Common myeloid progenitor, CD34-positive (primary cell): ENCODE results near the gene ULK2.

Source experiments
- CTCF ChIA-PET: fragments of 350-600 bp; sonication (Branson Sonifier 250); formaldehyde crosslinking; loops from one replicate; lab custom pipeline; 2021; ENCODE audit warnings: antibody characterized with exemption; lab: Charles Lee
- POLR2A ChIA-PET: fragments of 350-600 bp; sonication (Branson Sonifier 250); formaldehyde crosslinking; loops from one replicate; lab custom pipeline; 2021; ENCODE audit warnings: antibody characterized with exemption; lab: Charles Lee
- DNase-seq, 3 donors: peaks; one replicate each; pipeline versions ENCODE4 v3.0.0 to v3.0.0-alpha.2; 2013
- H3K27ac ChIP-seq, 2 experiments: 1 replicate in 1 of 2; 2 replicates in 1 of 2; pipeline ENCODE4 v1.7.0; 2013; ENCODE audit warnings: inconsistent platforms in 2 of 2, low read length in 2 of 2, mild to moderate bottlenecking in 2 of 2, low read depth in 1 of 2, moderate library complexity in 1 of 2; ENCODE audit not compliant: severe bottlenecking in 2 of 2, insufficient read depth in 1 of 2, poor library complexity in 1 of 2
- H3K27me3 ChIP-seq, 5 experiments: replicated peaks in 2 of 5; 1 replicate in 3 of 5; 2 replicates in 2 of 5; pipeline versions ENCODE4 v1.6.1 to v1.7.0; 2013; ENCODE audit warnings: low read length in 4 of 5, mild to moderate bottlenecking in 2 of 5, moderate library complexity in 2 of 5, inconsistent platforms in 1 of 5; ENCODE audit not compliant: insufficient read depth in 5 of 5, control insufficient read depth in 4 of 5
- H3K36me3 ChIP-seq, 4 experiments: 1 replicate in 2 of 4; 2 replicates in 2 of 4; pipeline versions ENCODE4 v1.6.1 to v1.7.0; 2013; ENCODE audit warnings: low read length in 3 of 4, control low read depth in 1 of 4, mild to moderate bottlenecking in 1 of 4; ENCODE audit not compliant: control insufficient read depth in 4 of 4, insufficient read depth in 4 of 4
- H3K4me1 ChIP-seq, 4 experiments: 1 replicate in 3 of 4; 2 replicates in 1 of 4; pipeline versions ENCODE4 v1.6.1 to v1.7.1; 2013; ENCODE audit warnings: low read length in 3 of 4, mild to moderate bottlenecking in 3 of 4, control low read depth in 1 of 4, inconsistent platforms in 1 of 4, moderate library complexity in 1 of 4; ENCODE audit not compliant: control insufficient read depth in 4 of 4, insufficient read depth in 4 of 4; ENCODE audit errors: control extremely low read depth in 1 of 4
- H3K4me3 ChIP-seq, 7 experiments: 1 replicate in 4 of 7; 2 replicates in 3 of 7; pipeline versions ENCODE4 v1.5.1 to v1.7.0; 2013; ENCODE audit warnings: mild to moderate bottlenecking in 7 of 7, low read length in 6 of 7, moderate library complexity in 6 of 7, inconsistent platforms in 2 of 7, low read depth in 2 of 7, control low read depth in 1 of 7; ENCODE audit not compliant: insufficient read depth in 4 of 7, control insufficient read depth in 1 of 7; ENCODE audit errors: extremely low read depth in 1 of 7
- H3K9me3 ChIP-seq, 5 experiments: 1 replicate in 4 of 5; 2 replicates in 1 of 5; pipeline versions ENCODE4 v1.6.1 to v1.7.1; 2013; ENCODE audit warnings: low read length in 4 of 5, mild to moderate bottlenecking in 2 of 5, inconsistent platforms in 1 of 5, low read depth in 1 of 5, moderate library complexity in 1 of 5; ENCODE audit not compliant: control insufficient read depth in 4 of 5, insufficient read depth in 2 of 5; ENCODE audit errors: control extremely low read depth in 1 of 5
- WGBS: methylation state at CpG from one replicate; pipeline ENCODE4 v1.1.5; 2013; ENCODE audit not compliant: insufficient coverage; 5-methylcytosine and 5-hydroxymethylcytosine counted together

Gene ULK2

DNA sequence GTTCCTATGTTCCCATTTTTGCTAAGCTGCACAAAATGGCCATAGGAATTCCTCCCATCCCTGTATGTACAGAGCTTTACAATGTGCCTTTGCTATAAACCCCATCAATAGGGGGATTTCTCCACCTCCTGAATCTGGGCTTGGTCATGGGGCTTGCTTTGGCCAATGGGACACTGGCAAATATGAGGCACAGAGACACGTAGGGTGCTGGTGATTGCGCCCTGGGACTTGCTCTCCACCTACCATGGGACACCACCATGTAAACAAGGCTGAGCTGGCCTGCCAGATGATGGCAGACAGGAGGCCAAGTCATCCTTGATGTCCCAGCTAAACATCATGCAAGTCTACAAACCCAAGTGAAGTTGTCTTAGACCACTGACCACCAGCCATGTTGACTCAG is 104.3 kb downstream of the ULK2 start:
- POLR2A ChIA-PET = interaction anchor here (0.6 kb wide), 1 partner anchor 205 kb away, joined by 3 read pairs; no protein-coding TSS in a partner anchor
- Histone ChIP-seq H3K27me3 (peaks cover 0 to 2% (median 0%) of the 10 kb centered on the region in 5 experiments), H3K36me3 (no peaks in the 10 kb centered on the region)

DNA sequence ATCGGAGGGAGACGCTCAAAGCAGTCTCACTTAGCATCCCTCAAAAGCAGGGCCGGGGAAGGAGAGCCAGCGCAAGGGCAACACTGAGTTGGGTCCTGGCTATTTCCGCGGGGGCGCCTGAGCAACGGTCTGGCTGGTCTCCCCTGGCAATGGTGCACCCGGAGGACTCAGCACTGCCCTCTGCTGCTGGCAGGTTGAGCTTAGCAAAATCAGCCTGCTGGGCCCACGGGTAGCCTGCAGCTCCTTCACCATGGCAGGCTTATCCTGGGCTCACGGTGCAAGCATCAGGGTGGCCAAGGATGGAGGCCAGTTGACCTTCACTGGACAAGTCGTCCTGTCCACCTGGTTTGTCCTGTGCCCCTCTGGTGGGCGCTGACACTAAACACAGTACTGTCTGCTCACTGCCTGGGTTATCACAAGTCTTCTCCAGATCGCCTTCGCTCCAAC is 105.2 kb downstream of the ULK2 start:
- no peak overlapping the region for H3K4me3 ChIP-seq
- WGBS = 27% methylated on average over 15 of the region's 15 CpGs
- no peaks in the 10 kb centered on the region for H3K36me3 ChIP-seq
- ChIA-PET CTCF (interaction anchor here (0.7 to 6.6 kb wide), 22 partner anchors 8 to 399 kb away, joined by 3 to 45 read pairs (median 6); partner anchors contain the start of gene ALDH3A1), POLR2A (no interaction called here)
- no peak overlapping the region for H3K27ac ChIP-seq
- no peaks in the 10 kb centered on the region for H3K9me3 ChIP-seq
- peak; percentile 67 to 84 (median 77) for DNase-seq
- peaks cover 0 to 6% (median 2%) of the 10 kb centered on the region in 4 experiments for H3K4me1 ChIP-seq
- H3K27me3 ChIP-seq = peaks cover 0 to 2% (median 0%) of the 10 kb centered on the region in 5 experiments

More for the DNA sequence above, 104.3 kb downstream of the ULK2 start:
- 100% methylated on average over 1 of the region's 2 CpGs for WGBS
- CTCF ChIA-PET = interaction anchor here (0.7 to 6.6 kb wide), 16 partner anchors 8 to 398 kb away, joined by 3 to 45 read pairs (median 8); partner anchors contain the start of gene ALDH3A1
- no peak for DNase-seq
- Histone ChIP-seq H3K27ac (no peak overlapping the region), H3K4me3 (no peak overlapping the region), H3K9me3 (no peaks in the 10 kb centered on the region), H3K4me1 (peaks cover 0 to 15% (median 6%) of the 10 kb centered on the region in 4 experiments)

DNA sequence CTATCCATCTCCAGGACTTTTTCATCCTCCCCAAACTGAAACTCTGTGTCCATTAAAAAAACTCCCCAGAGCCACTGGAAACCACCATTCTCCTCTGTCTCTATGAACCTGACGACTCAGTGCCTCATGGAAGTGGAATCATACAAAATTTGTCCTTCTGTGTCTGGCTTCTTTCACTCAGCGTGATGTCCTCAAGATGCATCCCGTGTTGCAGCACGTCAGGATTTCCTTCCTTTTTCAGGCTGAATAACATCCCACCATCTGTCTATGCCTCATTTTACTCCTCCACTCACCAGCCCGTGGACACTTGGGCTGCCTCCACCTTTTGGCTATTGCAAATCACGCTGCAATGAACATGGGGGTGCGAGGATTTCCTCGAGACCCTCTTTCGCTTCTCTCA is 107.0 kb downstream of the ULK2 start:
- Histone ChIP-seq H3K4me1 (peaks cover 0 to 5% (median 2%) of the 10 kb centered on the region in 4 experiments), H3K27ac (no peak overlapping the region), H3K9me3 (no peaks in the 10 kb centered on the region), H3K4me3 (no peak overlapping the region), H3K27me3 (peaks cover 0 to 2% (median 0%) of the 10 kb centered on the region in 5 experiments), H3K36me3 (no peaks in the 10 kb centered on the region)
- DNase-seq = peak in 2 of 3 donors; percentile 29 to 41
- WGBS = 69% methylated on average over 9 of the region's 9 CpGs
- CTCF ChIA-PET = interaction anchor here (1.0 to 5.1 kb wide), 6 partner anchors 8 to 397 kb away, joined by 3 to 44 read pairs (median 6); partner anchors contain the start of gene ALDH3A1
- POLR2A ChIA-PET = no interaction called here

DNA sequence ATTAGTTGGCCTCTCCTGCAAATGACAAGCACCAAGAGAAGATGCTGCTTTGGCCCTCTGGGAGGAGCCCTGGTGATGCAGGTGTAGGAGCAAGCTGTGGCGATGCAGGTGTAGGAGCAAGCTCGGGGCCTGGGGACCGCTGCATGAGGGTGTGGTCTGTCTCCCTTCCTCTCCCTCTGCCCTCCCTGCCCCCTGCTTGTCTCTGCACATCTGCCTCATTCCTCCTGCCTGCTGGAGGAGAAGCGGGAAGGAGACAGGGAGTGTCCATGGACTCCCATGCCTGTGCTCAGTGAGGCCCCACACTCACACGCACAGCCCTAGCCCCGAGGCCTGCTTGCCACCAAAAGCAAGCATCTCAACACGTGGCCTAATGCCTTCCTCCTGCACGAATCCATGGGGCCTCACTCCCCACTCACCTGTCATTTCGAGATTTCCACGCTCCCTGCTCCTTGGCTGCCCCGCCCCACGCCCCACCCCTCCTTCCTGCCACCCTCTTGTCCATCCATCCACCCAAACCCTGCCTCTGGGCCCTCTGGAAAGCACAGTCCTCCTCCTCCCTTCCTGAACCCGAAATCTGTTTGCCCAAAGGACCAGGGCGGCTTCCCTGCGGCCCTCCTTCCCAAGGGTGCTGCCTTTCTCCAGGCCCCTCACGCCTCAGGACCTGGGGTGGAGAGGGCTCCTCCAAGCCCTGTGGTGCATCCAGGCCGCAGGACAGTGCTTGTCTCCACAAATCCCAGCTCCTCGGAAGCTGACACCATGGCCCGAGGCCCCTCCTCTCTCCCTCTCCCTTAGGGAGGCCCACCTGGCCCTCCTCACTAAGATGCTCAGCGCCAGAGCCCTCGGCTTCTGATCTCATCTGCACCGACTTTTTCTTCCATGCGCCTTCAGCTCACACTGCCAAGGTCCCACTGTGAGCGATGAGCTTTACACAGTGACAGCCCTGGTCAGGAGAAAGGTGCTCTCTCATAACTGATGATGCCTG is 107.9 kb downstream of the ULK2 start:
- Histone ChIP-seq H3K4me3 (no peak overlapping the region), H3K27ac (no peak overlapping the region), H3K9me3 (no peaks in the 10 kb centered on the region), H3K36me3 (no peaks in the 10 kb centered on the region), H3K27me3 (peaks cover 0 to 2% (median 0%) of the 10 kb centered on the region in 5 experiments), H3K4me1 (peaks cover 0 to 5% (median 2%) of the 10 kb centered on the region in 4 experiments)
- CTCF ChIA-PET = interaction anchor here (0.6 to 5.1 kb wide), 7 partner anchors 11 to 484 kb away, joined by 3 to 44 read pairs (median 4); partner anchors contain the start of gene ALDH3A1
- POLR2A ChIA-PET = no interaction called here
- no peak for DNase-seq
- 96% methylated on average over 20 of the region's 24 CpGs for WGBS

DNA sequence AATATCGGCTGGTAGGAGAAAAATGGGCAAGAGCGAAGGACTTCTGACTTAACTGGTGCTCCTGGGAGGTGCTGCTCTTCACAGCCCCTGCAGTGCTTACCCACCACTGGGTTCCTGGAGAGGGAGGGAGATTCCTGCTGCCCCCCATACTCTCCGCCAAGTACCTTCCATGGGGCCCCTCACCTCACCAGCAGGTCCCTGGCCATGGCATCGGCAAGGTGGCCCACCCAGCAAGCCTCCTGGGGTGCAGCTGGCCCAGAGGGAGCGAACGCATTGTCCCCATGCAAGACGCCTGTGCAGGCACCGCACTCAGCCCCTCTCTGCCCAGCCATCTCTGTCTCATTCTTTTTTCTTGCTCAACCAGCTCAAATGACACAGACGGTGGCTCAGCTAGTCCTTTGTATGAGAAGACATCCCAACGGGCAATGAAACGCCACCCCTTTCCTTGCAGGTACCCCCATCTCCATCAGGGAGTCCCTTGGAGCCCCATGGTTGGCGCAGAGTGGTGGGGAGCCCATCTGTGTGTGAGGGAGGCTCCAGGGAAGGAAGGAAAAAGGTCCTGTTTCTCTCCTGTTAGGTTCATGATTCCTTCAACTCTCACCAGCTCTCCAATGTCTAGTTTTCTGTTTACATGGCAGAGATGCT is 110.1 kb downstream of the ULK2 start:
- DNase-seq = no peak
- no peaks in the 10 kb centered on the region for H3K9me3 ChIP-seq
- no peaks in the 10 kb centered on the region for H3K36me3 ChIP-seq
- ChIA-PET POLR2A (no interaction called here), CTCF (interaction anchor here (2.1 kb wide), 1 partner anchor 9 kb away, joined by 7 read pairs; no protein-coding TSS in a partner anchor)
- no peaks in the 10 kb centered on the region for H3K27me3 ChIP-seq
- peaks cover 0 to 17% (median 11%) of the 10 kb centered on the region in 4 experiments for H3K4me1 ChIP-seq
- no peak overlapping the region for H3K4me3 ChIP-seq
- 97% methylated on average over 10 of the region's 12 CpGs for WGBS
- no peak overlapping the region for H3K27ac ChIP-seq

GRCh38 chr17:19756546-19756945 is 111.2 kb downstream of the ULK2 start:
- ChIA-PET POLR2A (no interaction called here), CTCF (interaction anchor here (1.1 to 3.6 kb wide), 4 partner anchors 9 to 394 kb away, joined by 3 to 39 read pairs (median 5); partner anchors contain the start of gene B9D1)
- H3K27ac ChIP-seq = no peak overlapping the region
- WGBS = 89% methylated on average over 10 of the region's 10 CpGs
- no peak overlapping the region for H3K4me3 ChIP-seq
- H3K27me3 ChIP-seq = no peaks in the 10 kb centered on the region
- H3K9me3 ChIP-seq = no peaks in the 10 kb centered on the region
- no peaks in the 10 kb centered on the region for H3K36me3 ChIP-seq
- no peak for DNase-seq
- peaks cover 0 to 16% (median 12%) of the 10 kb centered on the region in 4 experiments for H3K4me1 ChIP-seq
